Memory B cell (primary cell): Measurements from ENCODE around the gene RAB22A.
"Not testable (repeated sequence)": the region's sequence is repeated elsewhere in the genome, so short reads cannot be mapped to it uniquely, and the experiment has no call there.

Experiments
- ATAC-seq: fragments of 150-1000 bp; cut with Tn5 transposase; 2 replicates; pipeline ENCODE4 v1.10.0; 2021; ENCODE audit warnings: low read depth, mild to moderate bottlenecking, moderate library complexity
- DNase-seq, 2 donors: peaks; one replicate each; pipeline ENCODE4 v3.0.0; 2022; ENCODE audit warnings: low spot score in 2 of 2
- H3K27ac Mint-ChIP-seq: one replicate; pipeline ENCODE4 v1.8.0; 2022; ENCODE audit warnings: mild to moderate bottlenecking, moderate library complexity, mixed read lengths
- H3K27me3 Mint-ChIP-seq: one replicate; pipeline ENCODE4 v1.8.0; 2022; ENCODE audit warnings: mixed read lengths
- H3K36me3 Mint-ChIP-seq: one replicate; pipeline ENCODE4 v1.8.0; 2022; ENCODE audit warnings: mild to moderate bottlenecking, mixed read lengths
- H3K4me1 Mint-ChIP-seq: one replicate; pipeline ENCODE4 v1.8.0; 2022; ENCODE audit warnings: mixed read lengths
- H3K4me3 Mint-ChIP-seq: one replicate; pipeline ENCODE4 v1.8.0; 2022; ENCODE audit warnings: mild to moderate bottlenecking, moderate library complexity, mixed read lengths
- H3K9me3 Mint-ChIP-seq: one replicate; pipeline ENCODE4 v1.8.0; 2022; ENCODE audit warnings: mixed read lengths

RAB22A gene

DNA sequence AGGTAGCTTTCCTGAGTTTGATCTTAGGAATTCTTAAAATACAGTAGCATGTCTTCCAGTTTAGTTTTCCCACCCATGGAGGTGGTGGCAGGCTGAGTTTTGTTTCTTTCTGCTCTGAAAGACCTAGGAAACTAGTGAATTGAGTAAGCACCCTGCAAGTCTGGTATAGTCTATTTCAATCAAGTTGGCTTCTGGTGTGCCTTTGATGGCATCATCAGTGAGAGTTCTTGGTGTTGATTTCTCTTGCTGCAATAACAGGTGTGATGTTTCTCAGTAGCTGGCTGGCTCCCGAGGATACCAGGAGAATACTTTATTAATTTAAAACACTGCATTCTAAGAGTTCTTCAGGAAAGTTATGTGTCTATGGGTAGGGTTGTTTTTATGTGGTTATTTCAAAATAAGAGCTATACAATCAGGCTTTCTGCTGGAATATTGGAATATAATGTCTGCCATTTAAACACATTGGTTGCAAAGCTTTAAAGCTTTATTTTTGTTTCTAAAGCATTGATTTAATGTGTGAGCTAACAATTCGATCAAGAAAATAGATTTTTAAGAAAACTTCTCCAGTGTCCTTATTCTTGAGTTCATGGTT is 98.5 kb downstream of the RAB22A start:
- ATAC-seq (no peak), DNase-seq (no peak)
- Mint-ChIP-seq H3K27me3 (no peaks in the 10 kb centered on the region), H3K4me1 (peaks cover 19% of the 10 kb centered on the region), H3K4me3 (no peak overlapping the region), H3K9me3 (no peaks in the 10 kb centered on the region), H3K27ac (peak overlapping the region; percentile 35), H3K36me3 (peaks cover 2% of the 10 kb centered on the region)

- Mint-ChIP-seq H3K36me3 (peaks cover 2% of the 10 kb centered on the region), H3K4me1 (peaks cover 19% of the 10 kb centered on the region), H3K9me3 (no peaks in the 10 kb centered on the region), H3K4me3 (peak overlapping the region; percentile 15), H3K27ac (peak overlapping the region; percentile 35), H3K27me3 (no peaks in the 10 kb centered on the region)
- ATAC-seq (peak; percentile 79), DNase-seq (no peak)
Observed at GRCh38 chr20:58408603-58409246, 99.2 kb downstream of the RAB22A start.

DNA sequence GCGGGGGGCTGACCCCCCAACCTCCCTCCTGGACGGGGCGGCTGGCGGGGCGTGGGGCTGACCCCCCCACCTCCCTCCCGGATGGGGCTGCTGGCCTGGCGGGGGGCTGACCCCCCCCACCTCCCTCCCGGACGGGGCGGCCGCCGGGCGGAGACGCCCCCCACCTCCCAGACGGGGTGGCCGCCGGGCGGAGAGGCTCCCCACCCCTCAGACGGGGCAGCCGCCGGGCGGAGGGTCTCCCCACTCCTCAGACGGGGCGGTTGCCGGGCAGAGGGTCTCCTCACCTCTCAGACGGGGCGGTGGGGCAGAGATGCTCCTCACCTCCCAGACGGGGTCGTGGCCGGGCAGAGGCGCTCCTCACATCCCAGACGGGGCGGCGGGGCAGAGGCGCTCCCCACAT is 104.7 kb downstream of the RAB22A start:
- H3K36me3 Mint-ChIP-seq, H3K4me3 Mint-ChIP-seq, H3K9me3 Mint-ChIP-seq, DNase-seq, ATAC-seq, H3K27ac Mint-ChIP-seq, H3K27me3 Mint-ChIP-seq: not testable (repeated sequence)
- H3K4me1 Mint-ChIP-seq: peaks cover 20% of the 10 kb centered on the region

- Mint-ChIP-seq H3K4me1 (peaks cover 20% of the 10 kb centered on the region), H3K36me3 (peaks cover 16% of the 10 kb centered on the region)
- H3K27ac Mint-ChIP-seq, H3K4me3 Mint-ChIP-seq, DNase-seq, ATAC-seq, H3K27me3 Mint-ChIP-seq, H3K9me3 Mint-ChIP-seq: not testable (repeated sequence)
Observed at GRCh38 chr20:58414786-58415185, 105.3 kb downstream of the RAB22A start.

- no peaks in the 10 kb centered on the region for H3K9me3 Mint-ChIP-seq
- peaks cover 20% of the 10 kb centered on the region for H3K36me3 Mint-ChIP-seq
- peak overlapping the region; percentile 68 for H3K27ac Mint-ChIP-seq
- no peaks in the 10 kb centered on the region for H3K27me3 Mint-ChIP-seq
- peaks cover 15% of the 10 kb centered on the region for H3K4me1 Mint-ChIP-seq
- DNase-seq (no peak), ATAC-seq (no peak)
- no peak overlapping the region for H3K4me3 Mint-ChIP-seq
Observed at GRCh38 chr20:58416057-58416456, 106.5 kb downstream of the RAB22A start.

DNA sequence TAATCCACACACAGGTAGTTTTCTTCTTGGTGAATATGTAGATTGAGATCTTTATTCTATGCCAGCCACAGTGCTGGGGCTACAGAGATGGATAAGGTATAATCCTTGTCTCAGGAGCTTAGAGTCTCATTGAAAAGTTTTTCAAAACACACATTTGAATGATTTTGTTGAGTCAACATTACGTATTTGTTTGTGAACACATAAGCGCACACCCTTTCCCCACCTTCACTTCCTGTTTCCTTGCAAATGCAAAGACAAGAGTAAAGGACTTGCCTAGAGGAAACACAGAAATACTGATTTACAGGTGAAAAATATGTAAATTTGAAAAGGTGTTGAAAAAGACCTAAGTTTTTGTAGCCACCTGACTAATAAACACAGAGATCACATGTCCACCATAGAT is 107.3 kb downstream of the RAB22A start:
- Mint-ChIP-seq H3K36me3 (peaks cover 20% of the 10 kb centered on the region), H3K27ac (peak overlapping the region; percentile 68), H3K4me3 (no peak overlapping the region), H3K27me3 (no peaks in the 10 kb centered on the region), H3K4me1 (peaks cover 15% of the 10 kb centered on the region), H3K9me3 (no peaks in the 10 kb centered on the region)
- ATAC-seq: peak; percentile 49
- no peak for DNase-seq
